Sigmoid colon (tissue), 4 donors: ENCODE data around the gene CLDN2.

Experiments
- CTCF ChIP-seq, 4 experiments: fragments of 450-650 bp in 3 of 4; fragments of 200-600 bp in 1 of 4; IDR thresholded peaks; one replicate each; pipeline ENCODE4 v1.5.1; 2016 to 2019; ENCODE audit warnings: antibody characterized with exemption in 4 of 4, mild to moderate bottlenecking in 3 of 4, moderate library complexity in 2 of 4
- EP300 ChIP-seq, 4 donors: sonication (generic); formaldehyde crosslinking; IDR thresholded peaks; one replicate each; pipeline ENCODE4 v1.6.1; 2017; ENCODE audit warnings: antibody characterized with exemption in 4 of 4
- POLR2A ChIP-seq, 2 donors: fragments of 450-650 bp; IDR thresholded peaks; one replicate each; pipeline ENCODE4 v1.6.1; 2016; ENCODE audit warnings: antibody characterized with exemption in 2 of 2, mild to moderate bottlenecking in 2 of 2, moderate library complexity in 2 of 2
- POLR2AphosphoS5 ChIP-seq, 4 donors: sonication (generic); formaldehyde crosslinking; IDR thresholded peaks; one replicate each; pipeline ENCODE4 v1.6.1; 2017; ENCODE audit warnings: antibody characterized with exemption in 4 of 4

- TF ChIP-seq EP300 (IDR thresholded peaks at IDR 0.05) (no peak), POLR2AphosphoS5 (IDR thresholded peaks at IDR 0.05) (no peak), POLR2A (IDR thresholded peaks at IDR 0.05) (no peak), CTCF (IDR thresholded peaks at IDR 0.05) (no peak)
Observed at GRCh38 chrX:106939566-106939965, 19.4 kb downstream of the CLDN2 start.
